HG03457 (cell line): ENCODE data around the gene RNF32.
A peak's percentile ranks its signal among the peaks of the same experiment; 100 is the strongest.
"Not testable (repeated sequence)": the region's sequence is repeated elsewhere in the genome, so short reads cannot be mapped to it uniquely, and the experiment has no call there.

Source experiments
- ATAC-seq: cut with Tn5 transposase; IDR thresholded peaks from one replicate; pipeline ENCODE4 v1.9.1; 2021; ENCODE audit warnings: moderate number of reproducible peaks; ENCODE audit not compliant: unreplicated experiment

The RNF32 gene

GRCh38 chr7:156612930-156613329, 27.6 kb upstream of the RNF32 start:
- peak; percentile 78 for ATAC-seq

- ATAC-seq: no peak
Measured at GRCh38 chr7:156614434-156615264, 25.9 kb upstream of the RNF32 start.

GRCh38 chr7:156616269-156617202, 24.0 kb upstream of the RNF32 start:
- no peak for ATAC-seq

- ATAC-seq: no peak
Measured at GRCh38 chr7:156617215-156617614, 23.4 kb upstream of the RNF32 start.

- no peak for ATAC-seq
Measured at GRCh38 chr7:156618078-156618779, 22.3 kb upstream of the RNF32 start.

- ATAC-seq: no peak
Measured at GRCh38 chr7:156618780-156619367, 21.7 kb upstream of the RNF32 start.

GRCh38 chr7:156619488-156620290, 20.9 kb upstream of the RNF32 start:
- not testable (repeated sequence) for ATAC-seq

GRCh38 chr7:156620291-156620675, 20.3 kb upstream of the RNF32 start:
- no peak for ATAC-seq

- ATAC-seq: no peak
Measured at GRCh38 chr7:156621652-156622051, 18.9 kb upstream of the RNF32 start.

- no peak for ATAC-seq
Measured at GRCh38 chr7:156625580-156625979, 15.0 kb upstream of the RNF32 start.

- ATAC-seq: no peak
Measured at GRCh38 chr7:156626220-156626895, 14.2 kb upstream of the RNF32 start.

- no peak for ATAC-seq
Measured at GRCh38 chr7:156628562-156628961, 12.0 kb upstream of the RNF32 start.

- no peak for ATAC-seq
Measured at GRCh38 chr7:156629873-156630272, 10.7 kb upstream of the RNF32 start.

- no peak for ATAC-seq
Measured at GRCh38 chr7:156634117-156634516, 6.5 kb upstream of the RNF32 start.

GRCh38 chr7:156635529-156636385, 4.8 kb upstream of the RNF32 start:
- ATAC-seq: no peak

GRCh38 chr7:156637093-156637492, 3.5 kb upstream of the RNF32 start:
- not testable (repeated sequence) for ATAC-seq

GRCh38 chr7:156638443-156639077, 2.0 kb upstream of the RNF32 start:
- ATAC-seq: no peak
